GM12892 (cell line): ENCODE results near the gene MAP3K6.

Experiments used
- DNase-seq: peaks from one replicate; pipeline ENCODE4 v3.0.0; 2011; ENCODE audit not compliant: insufficient read length
- FAIRE-seq: peaks from 2 replicates; lab custom pipeline; 2011; peaks lifted over from hg19 to GRCh38; lab: Jason Lieb, UNC
- POLR2A ChIP-seq: IDR thresholded peaks from 2 replicates; pipeline ENCODE4 v1.6.1; 2011; ENCODE audit warnings: low read depth, low read length, control low read depth
- POLR2AphosphoS5 ChIP-seq: IDR thresholded peaks from 2 replicates; pipeline ENCODE4 v1.6.1; 2011; ENCODE audit warnings: low read depth, low read length, control low read depth
- TAF1 ChIP-seq: IDR thresholded peaks from 2 replicates; pipeline ENCODE4 v1.6.1; 2011; ENCODE audit warnings: low read depth, mild to moderate bottlenecking, control low read depth, low read length, borderline replicate concordance

MAP3K6 gene

GRCh38 chr1:27357281-27358037 is 9.3 kb downstream of the MAP3K6 start:
- no peak for TF ChIP-seq POLR2AphosphoS5
- no peak for TF ChIP-seq TAF1
- no peak for TF ChIP-seq POLR2A
- peak; percentile 95 for DNase-seq

GRCh38 chr1:27356619-27357280 is 10.0 kb downstream of the MAP3K6 start:
- TF ChIP-seq TAF1 (no peak), POLR2AphosphoS5 (no peak), POLR2A (peak; percentile 43; the same call in 1 of the 2 replicates)
- DNase-seq (no peak), FAIRE-seq (no peak)

More at GRCh38 chr1:27357281-27358037, 9.3 kb downstream of the MAP3K6 start:
- peak; percentile 92 for FAIRE-seq

- FAIRE-seq, result no peak
- DNase-seq, result no peak
- TF ChIP-seq TAF1, result no peak
- no peak for TF ChIP-seq POLR2A
- TF ChIP-seq POLR2AphosphoS5, result no peak
Observed at GRCh38 chr1:27356277-27356618, 10.5 kb downstream of the MAP3K6 start.

- TF ChIP-seq POLR2AphosphoS5, result no peak
- FAIRE-seq, result no peak
- DNase-seq, result no peak
Observed at GRCh38 chr1:27355683-27356082, 11.1 kb downstream of the MAP3K6 start.

- DNase-seq (no peak), FAIRE-seq (no peak)
- TF ChIP-seq POLR2AphosphoS5 (no peak), TAF1 (no peak), POLR2A (no peak)
Observed at GRCh38 chr1:27353629-27354028, 13.1 kb downstream of the MAP3K6 start.

GRCh38 chr1:27353166-27353565 is 13.6 kb downstream of the MAP3K6 start:
- FAIRE-seq (no peak), DNase-seq (no peak)
- no peak for TF ChIP-seq POLR2A
- no peak for TF ChIP-seq POLR2AphosphoS5
- TF ChIP-seq TAF1, result no peak

GRCh38 chr1:27351541-27352107 is 15.1 kb downstream of the MAP3K6 start:
- TF ChIP-seq TAF1, result no peak
- TF ChIP-seq POLR2AphosphoS5, result no peak
- no peak for TF ChIP-seq POLR2A
- DNase-seq, result no peak
- no peak for FAIRE-seq

- no peak for DNase-seq
- TF ChIP-seq POLR2AphosphoS5 (no peak), TAF1 (no peak), POLR2A (no peak)
- FAIRE-seq, result no peak
Observed at GRCh38 chr1:27350663-27351540, 15.9 kb downstream of the MAP3K6 start.

- TF ChIP-seq POLR2A, result no peak
- DNase-seq (no peak), FAIRE-seq (no peak)
Observed at GRCh38 chr1:27349784-27350662, 16.7 kb downstream of the MAP3K6 start.
